IMR-90 (cell line): Measurements from ENCODE around the gene MEIS2. TPM values are rescaled to one million over a fixed set of nuclear protein-coding genes. Genes with fewer than 3 reads are reported as not detected.

Source experiments
- ATAC-seq: fragments of 200-7000 bp; cut with Tn5 transposase; 2 replicates; pipeline ENCODE4 v1.9.1; 2020; ENCODE audit warnings: low read depth, mild to moderate bottlenecking, moderate library complexity
- BruUV-seq: library from RNA; stranded (reverse); fragments of 400-500 nt; replicated peaks from 2 replicates; lab custom pipeline; 2021; lab: Mats Ljungman, UMichigan
- CTCF ChIA-PET: fragments of 300-600 bp; formaldehyde crosslinking; extraction: SDS; loops from one replicate; lab custom pipeline; 2021; ENCODE audit warnings: antibody characterized with exemption; lab: Yijun Ruan, JAX
- POLR2A ChIA-PET: fragments of 300-600 bp; sonication (Branson Sonifier 250); formaldehyde crosslinking; loops from one replicate; lab custom pipeline; 2022; ENCODE audit warnings: antibody characterized with exemption; ENCODE audit not compliant: unreplicated experiment; lab: Charles Lee
- DNase-seq: peaks from one replicate; pipeline ENCODE4 v3.0.0; 2013
- H2AFZ ChIP-seq: replicated peaks from 2 replicates; pipeline ENCODE3; 2013; ENCODE audit warnings: low read length, mild to moderate bottlenecking; ENCODE audit not compliant: poor library complexity
- H2AK5ac ChIP-seq: 2 replicates; pipeline ENCODE4 v1.6.1; 2013; ENCODE audit warnings: low read depth, low read length, inconsistent platforms
- H2AK9ac ChIP-seq: replicated peaks from 2 replicates; pipeline ENCODE3; 2013; ENCODE audit warnings: mild to moderate bottlenecking, low read depth, low read length, moderate library complexity; ENCODE audit not compliant: poor library complexity
- H2BK120ac ChIP-seq: 2 replicates; pipeline ENCODE4 v1.6.1; 2013; ENCODE audit warnings: low read depth, low read length, inconsistent platforms
- H2BK15ac ChIP-seq: 3 replicates; pipeline ENCODE4 v1.6.1; 2013; ENCODE audit warnings: low read depth, low read length, inconsistent platforms
- H2BK20ac ChIP-seq: 2 replicates; pipeline ENCODE4 v1.6.1; 2013; ENCODE audit warnings: low read depth, mild to moderate bottlenecking, inconsistent platforms, low read length, moderate library complexity
- H2BK5ac ChIP-seq: 2 replicates; pipeline ENCODE4 v1.6.1; 2013; ENCODE audit warnings: mild to moderate bottlenecking, low read depth, low read length, inconsistent platforms; ENCODE audit not compliant: poor library complexity, severe bottlenecking
- H3K14ac ChIP-seq: replicated peaks from 2 replicates; pipeline ENCODE4 v1.6.1; 2013; ENCODE audit warnings: low read depth, low read length, inconsistent platforms
- H3K18ac ChIP-seq: 2 replicates; pipeline ENCODE4 v1.6.1; 2013; ENCODE audit warnings: low read depth, low read length, control low read depth
- H3K23ac ChIP-seq: 2 replicates; pipeline ENCODE4 v1.6.1; 2013; ENCODE audit warnings: low read depth, low read length, inconsistent platforms
- H3K27ac ChIP-seq: 2 replicates; pipeline ENCODE4 v1.5.1; 2013; ENCODE audit warnings: mild to moderate bottlenecking, control low read depth, low read length; ENCODE audit not compliant: insufficient read depth
- H3K27me3 ChIP-seq: 2 replicates; pipeline ENCODE4 v1.6.1; 2013; ENCODE audit warnings: low read length; ENCODE audit not compliant: control insufficient read depth, insufficient read depth
- H3K36me3 ChIP-seq: 2 replicates; pipeline ENCODE4 v1.6.1; 2013; ENCODE audit warnings: low read length, mixed read lengths; ENCODE audit not compliant: control insufficient read depth, insufficient read depth
- H3K4ac ChIP-seq: 2 replicates; pipeline ENCODE4 v1.6.1; 2013; ENCODE audit warnings: low read depth, low read length, inconsistent platforms
- H3K4me1 ChIP-seq: 2 replicates; pipeline ENCODE4 v1.6.1; 2013; ENCODE audit warnings: low read length, mixed read lengths; ENCODE audit not compliant: control insufficient read depth, insufficient read depth
- H3K4me2 ChIP-seq: 2 replicates; pipeline ENCODE4 v1.6.1; 2013; ENCODE audit warnings: low read depth, mild to moderate bottlenecking, control low read depth, low read length, moderate library complexity
- H3K4me3 ChIP-seq: 2 replicates; pipeline ENCODE4 v1.5.1; 2013; ENCODE audit warnings: low read depth, mild to moderate bottlenecking, control low read depth, low read length, moderate library complexity; ENCODE audit not compliant: insufficient read depth
- H3K56ac ChIP-seq: 2 replicates; pipeline ENCODE4 v1.6.1; 2013; ENCODE audit warnings: low read length, inconsistent platforms; ENCODE audit not compliant: insufficient read depth; ENCODE audit errors: extremely low read depth
- H3K79me1 ChIP-seq, 2 experiments: 2 replicates each; pipeline ENCODE4 v1.6.1; 2013; ENCODE audit warnings: low read length in 2 of 2, inconsistent platforms in 1 of 2, low read depth in 1 of 2
- H3K9ac ChIP-seq: 2 replicates; pipeline ENCODE4 v1.6.1; 2013; ENCODE audit warnings: low read depth, low read length, control low read depth
- H3K9me1 ChIP-seq: 2 replicates; pipeline ENCODE4 v1.6.1; 2013; ENCODE audit warnings: low read length, inconsistent platforms; ENCODE audit not compliant: insufficient read depth
- H3K9me3 ChIP-seq: 2 replicates; pipeline ENCODE4 v1.6.1; 2013; ENCODE audit warnings: low read length; ENCODE audit not compliant: control insufficient read depth, insufficient read depth
- H4K20me1 ChIP-seq: 2 replicates; pipeline ENCODE4 v1.6.1; 2013; ENCODE audit warnings: low read length, inconsistent platforms; ENCODE audit not compliant: insufficient read depth
- H4K5ac ChIP-seq: 2 replicates; pipeline ENCODE4 v1.6.1; 2013; ENCODE audit warnings: mild to moderate bottlenecking, low read depth, low read length, control low read depth
- H4K8ac ChIP-seq, 2 experiments: 2 replicates each; pipeline ENCODE4 v1.6.1; 2013; ENCODE audit warnings: low read depth in 2 of 2, low read length in 2 of 2, control low read depth in 1 of 2, inconsistent platforms in 1 of 2
- H4K91ac ChIP-seq: 2 replicates; pipeline ENCODE4 v1.6.1; 2013; ENCODE audit warnings: low read depth, low read length, inconsistent platforms; ENCODE audit not compliant: insufficient read depth
- BHLHE40 ChIP-seq: fragments of 150-350 bp; IDR thresholded peaks from 2 replicates; pipeline ENCODE4 v1.6.1; 2016; ENCODE audit warnings: mild to moderate bottlenecking, low read depth, low read length
- CEBPB ChIP-seq: IDR thresholded peaks from 2 replicates; pipeline ENCODE4 v1.6.1; 2012; ENCODE audit warnings: low read depth, low read length, improper control_type of control experiment
- CHD1 ChIP-seq: IDR thresholded peaks from 2 replicates; pipeline ENCODE4 v1.6.1; 2012; ENCODE audit warnings: low read depth, low read length, improper control_type of control experiment
- ELK1 ChIP-seq: fragments of 150-350 bp; IDR thresholded peaks from 2 replicates; pipeline ENCODE4 v1.6.1; 2016; ENCODE audit warnings: low read depth, mild to moderate bottlenecking, low read length, moderate library complexity, borderline replicate concordance
- FOS ChIP-seq: fragments of 150-350 bp; IDR thresholded peaks from 2 replicates; pipeline ENCODE4 v1.6.1; 2016; ENCODE audit warnings: low read depth, low read length
- MAFK ChIP-seq: IDR thresholded peaks from 2 replicates; pipeline ENCODE4 v1.6.1; 2012; ENCODE audit warnings: low read depth, low read length, improper control_type of control experiment
- MAZ ChIP-seq: IDR thresholded peaks from 2 replicates; pipeline ENCODE4 v1.6.1; 2012; ENCODE audit warnings: low read depth, mild to moderate bottlenecking, low read length, improper control_type of control experiment, moderate library complexity, borderline replicate concordance
- MXI1 ChIP-seq: IDR thresholded peaks from 2 replicates; pipeline ENCODE4 v1.6.1; 2012; ENCODE audit warnings: low read depth, mild to moderate bottlenecking, low read length, moderate library complexity, borderline replicate concordance
- NFE2L2 ChIP-seq: fragments of 150-350 bp; IDR thresholded peaks from 2 replicates; pipeline ENCODE4 v1.6.1; 2016; ENCODE audit warnings: low read depth, mild to moderate bottlenecking, low read length
- RAD21 ChIP-seq: IDR thresholded peaks from 2 replicates; pipeline ENCODE4 v1.6.1; 2012; ENCODE audit warnings: low read length, improper control_type of control experiment
- RCOR1 ChIP-seq: IDR thresholded peaks from 2 replicates; pipeline ENCODE4 v1.6.1; 2012; ENCODE audit warnings: mild to moderate bottlenecking, low read length, improper control_type of control experiment; ENCODE audit not compliant: insufficient replicate concordance
- RFX5 ChIP-seq: IDR thresholded peaks from 2 replicates; pipeline ENCODE4 v1.8.0; 2012; ENCODE audit warnings: low read depth, mild to moderate bottlenecking, low read length, moderate library complexity
- SMC3 ChIP-seq: fragments of 150-350 bp; IDR thresholded peaks from 2 replicates; pipeline ENCODE4 v1.6.1; 2016; ENCODE audit warnings: low read depth, mild to moderate bottlenecking, antibody characterized with exemption, low read length, moderate library complexity
- WGBS, 2 experiments: methylation state at CpG; one replicate each; pipeline versions ENCODE4 v1.1.5 to v1.1.7; 2013; ENCODE audit warnings: missing lambda C conversion rate in 2 of 2; ENCODE audit not compliant: insufficient read length in 1 of 2; ENCODE audit errors: extremely low coverage in 2 of 2; 5-methylcytosine and 5-hydroxymethylcytosine counted together
- dilution Hi-C: fragments of 300-500 bp; cut with HindIII; formaldehyde crosslinking; loops from one replicate; pipeline ENCODE4 v1.14.3; 2018; ENCODE audit warnings: low sequenced_read_pairs; ENCODE audit not compliant: unreplicated experiment
- in situ Hi-C: fragments of 300-500 bp; cut with MboI; formaldehyde crosslinking; loops from 3 replicates; pipeline ENCODE4 v1.14.3; 2019; ENCODE audit warnings: low sequenced_read_pairs, inconsistent platforms, mixed read lengths
- intact Hi-C: fragments of 100-400 bp; cut with micrococcal nuclease; formaldehyde crosslinking; loops from 2 replicates; pipeline ENCODE4 v1.10.0; 2022
- polyA plus RNA-seq, 3 experiments: library from polyadenylated mRNA; depleted of rRNA; stranded (reverse); fragments of >200 nt; gene quantifications; 2 replicates each; pipeline ENCODE4 v1.2.3, GENCODE V29; 2012; ENCODE audit warnings: low replicate concordance in 1 of 3
- total RNA-seq: library from RNA; depleted of rRNA; stranded (reverse); fragments of >200 nt; gene quantifications from 2 replicates; pipeline ENCODE4 v1.2.3, GENCODE V29; 2012
- TF ChIP-seq, protein P1 (sequence below): conservative IDR thresholded peaks from 2 replicates; pipeline ENCODE4 v1.5.1; 2012; ENCODE audit warnings: mild to moderate bottlenecking, low read depth, low read length, improper control_type of control experiment
- TF ChIP-seq, protein P2 (sequence below): fragments of 150-350 bp; IDR thresholded peaks from 2 replicates; pipeline ENCODE4 v1.6.1; 2017; ENCODE audit warnings: mild to moderate bottlenecking, antibody characterized with exemption, low read length, low read depth

Gene MEIS2
- total and polyA plus RNA-seq, 2 of the 4 experiments (the other 2 are of a cell fraction): 70.1 to 71.3 TPM

GRCh38 chr15:36914960-36915808, 185.2 kb downstream of the MEIS2 start:
- dilution Hi-C loops: no loop called here
- H3K56ac ChIP-seq: no peak overlapping the region
- CTCF ChIA-PET: no interaction called here
- no peak overlapping the region for H3K27ac ChIP-seq
- H3K27me3 ChIP-seq: no peaks in the 10 kb centered on the region
- ATAC-seq (no peak), DNase-seq (no peak)
- no peaks in the 10 kb centered on the region for H3K9me1 ChIP-seq
- no peak overlapping the region for H2AK9ac ChIP-seq
- POLR2A ChIA-PET: no interaction called here
- no peak overlapping the region for H3K9ac ChIP-seq
- in situ Hi-C loops: no loop called here
- H2AK5ac ChIP-seq: no peak overlapping the region
- peaks cover 6% of the 10 kb centered on the region for H3K4me1 ChIP-seq
- WGBS, 2 experiments: 100% methylated on average over 1 of the region's 3 CpGs; no CpG with 5 or more reads in 1 of the 2 experiments
- no peak overlapping the region for H2BK5ac ChIP-seq
- no peaks in the 10 kb centered on the region for H4K20me1 ChIP-seq
- H3K4me2 ChIP-seq: no peak overlapping the region
- no peak overlapping the region for H3K23ac ChIP-seq
- H4K91ac ChIP-seq: no peak overlapping the region
- no peak overlapping the region for H4K8ac ChIP-seq
- H3K79me1 ChIP-seq: peaks cover 5 to 19% of the 10 kb centered on the region in 2 experiments; a peak in 3 of 4 replicates
- H3K4ac ChIP-seq: no peak overlapping the region
- H3K14ac ChIP-seq: no peak overlapping the region
- intact Hi-C loops: no loop called here
- BruUV-seq: no TSS peak
- no peak overlapping the region for H2AFZ ChIP-seq
- no peak overlapping the region for H3K18ac ChIP-seq
- H2BK15ac ChIP-seq: no peak overlapping the region
- H2BK120ac ChIP-seq: no peak overlapping the region
- no peak overlapping the region for H4K5ac ChIP-seq
- H3K9me3 ChIP-seq: no peaks in the 10 kb centered on the region
- no peak overlapping the region for H2BK20ac ChIP-seq
- H3K4me3 ChIP-seq: no peak overlapping the region
- peaks cover 2% of the 10 kb centered on the region for H3K36me3 ChIP-seq
- TF ChIP-seq MXI1: no peak
- TF ChIP-seq MAZ: no peak
- TF ChIP-seq, protein P1, sequence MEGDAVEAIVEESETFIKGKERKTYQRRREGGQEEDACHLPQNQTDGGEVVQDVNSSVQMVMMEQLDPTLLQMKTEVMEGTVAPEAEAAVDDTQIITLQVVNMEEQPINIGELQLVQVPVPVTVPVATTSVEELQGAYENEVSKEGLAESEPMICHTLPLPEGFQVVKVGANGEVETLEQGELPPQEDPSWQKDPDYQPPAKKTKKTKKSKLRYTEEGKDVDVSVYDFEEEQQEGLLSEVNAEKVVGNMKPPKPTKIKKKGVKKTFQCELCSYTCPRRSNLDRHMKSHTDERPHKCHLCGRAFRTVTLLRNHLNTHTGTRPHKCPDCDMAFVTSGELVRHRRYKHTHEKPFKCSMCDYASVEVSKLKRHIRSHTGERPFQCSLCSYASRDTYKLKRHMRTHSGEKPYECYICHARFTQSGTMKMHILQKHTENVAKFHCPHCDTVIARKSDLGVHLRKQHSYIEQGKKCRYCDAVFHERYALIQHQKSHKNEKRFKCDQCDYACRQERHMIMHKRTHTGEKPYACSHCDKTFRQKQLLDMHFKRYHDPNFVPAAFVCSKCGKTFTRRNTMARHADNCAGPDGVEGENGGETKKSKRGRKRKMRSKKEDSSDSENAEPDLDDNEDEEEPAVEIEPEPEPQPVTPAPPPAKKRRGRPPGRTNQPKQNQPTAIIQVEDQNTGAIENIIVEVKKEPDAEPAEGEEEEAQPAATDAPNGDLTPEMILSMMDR: no peak
- no peak for TF ChIP-seq CHD1
- TF ChIP-seq FOS: no peak
- TF ChIP-seq CEBPB: no peak
- no peak for TF ChIP-seq RFX5
- TF ChIP-seq RCOR1: no peak
- no peak for TF ChIP-seq NFE2L2
- TF ChIP-seq, protein P2, sequence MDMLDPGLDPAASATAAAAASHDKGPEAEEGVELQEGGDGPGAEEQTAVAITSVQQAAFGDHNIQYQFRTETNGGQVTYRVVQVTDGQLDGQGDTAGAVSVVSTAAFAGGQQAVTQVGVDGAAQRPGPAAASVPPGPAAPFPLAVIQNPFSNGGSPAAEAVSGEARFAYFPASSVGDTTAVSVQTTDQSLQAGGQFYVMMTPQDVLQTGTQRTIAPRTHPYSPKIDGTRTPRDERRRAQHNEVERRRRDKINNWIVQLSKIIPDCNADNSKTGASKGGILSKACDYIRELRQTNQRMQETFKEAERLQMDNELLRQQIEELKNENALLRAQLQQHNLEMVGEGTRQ: no peak
- TF ChIP-seq RAD21: no peak
- TF ChIP-seq BHLHE40: no peak
- no peak for TF ChIP-seq ELK1
- no peak for TF ChIP-seq SMC3
- TF ChIP-seq MAFK: no peak
